ENCODE measurements around the gene B4GALNT3. TPM values are rescaled to one million over a fixed set of nuclear protein-coding genes. Genes with fewer than 3 reads are reported as not detected.

The B4GALNT3 gene
- total and polyA plus RNA-seq, 2 of the 13 experiments (the other 11 are each of a cell fraction or from before 2014, with no cell fraction given): 3.2 to 4.4 TPM

DNA sequence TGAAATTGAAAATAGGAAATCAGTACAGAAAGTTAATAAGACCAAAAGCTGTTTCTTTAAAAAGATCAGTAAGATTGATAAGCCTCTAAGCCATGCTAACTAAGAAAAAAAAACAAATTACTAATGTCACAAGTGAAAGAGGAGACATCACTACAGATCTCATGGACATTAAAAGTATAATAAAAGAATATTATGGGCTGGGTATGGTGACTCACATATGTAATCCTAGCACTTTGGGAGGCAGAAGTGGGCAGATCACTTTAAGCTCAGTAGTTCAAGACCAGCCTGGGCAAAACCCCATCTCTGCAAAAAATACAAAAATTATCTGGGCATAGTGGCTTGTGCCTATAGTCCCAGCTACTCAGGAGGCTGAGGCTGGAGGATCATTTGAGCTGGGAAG, 30.5 kb downstream of the B4GALNT3 start:
- Histone ChIP-seq H3K27ac (ENCODE audit: extremely low read length, insufficient read depth, low read length) (no peak overlapping the region), H2AFZ (ENCODE audit: low read length) (no peak overlapping the region), H3K4me1 (ENCODE audit: insufficient read depth, low read length) (no peaks in the 10 kb centered on the region), H3K9me3 (ENCODE audit: low read length) (no peaks in the 10 kb centered on the region), H3K36me3 (replicated peaks in 1 of 2; ENCODE audit: control insufficient read depth in 1 of 2, insufficient read depth in 2 of 2, low read length in 2 of 2) (no peaks in the 10 kb centered on the region), H3K9ac (ENCODE audit: insufficient read depth, low read depth, low read length) (no peak overlapping the region), H3K27me3 (ENCODE audit: control insufficient read depth in 1 of 2, insufficient read depth in 2 of 2, low read length in 2 of 2) (no peaks in the 10 kb centered on the region), H4K20me1 (ENCODE audit: insufficient read depth, low read length) (no peaks in the 10 kb centered on the region), H3K79me2 (ENCODE audit: insufficient read depth, low read length) (no peaks in the 10 kb centered on the region), H3K4me2 (ENCODE audit: low read depth, low read length) (no peak overlapping the region), H3K4me3 (replicated peaks in 1 of 3; ENCODE audit: insufficient read depth in 1 of 3, low read depth in 2 of 3, low read length in 3 of 3) (no peak overlapping the region)
- no TSS peak for BruUV-seq (replicated peaks)
- ATAC-seq: no peak
- DNase-seq (ENCODE audit: low spot score): no peak
- no peak for TF ChIP-seq NFIB (CRISPR knock-in tag; IDR thresholded peaks at IDR 0.05; ENCODE audit: borderline replicate concordance)
- no peak for TF ChIP-seq ZSCAN21 (CRISPR knock-in tag; IDR thresholded peaks at IDR 0.05; ENCODE audit: borderline replicate concordance)
- TF ChIP-seq ZNF235 (CRISPR knock-in tag; IDR thresholded peaks at IDR 0.05; ENCODE audit: borderline replicate concordance): no peak
- no peak for TF ChIP-seq PAX8 (CRISPR knock-in tag; IDR thresholded peaks at IDR 0.05; ENCODE audit: borderline replicate concordance)
- no peak for TF ChIP-seq GMEB1 (CRISPR knock-in tag; IDR thresholded peaks at IDR 0.05; ENCODE audit: borderline replicate concordance)
- no peak for TF ChIP-seq NR2F2 (IDR thresholded peaks at IDR 0.05; ENCODE audit: borderline replicate concordance, low read depth)
- no peak for TF ChIP-seq ZKSCAN5 (CRISPR knock-in tag; IDR thresholded peaks at IDR 0.05)
- TF ChIP-seq, protein P1, sequence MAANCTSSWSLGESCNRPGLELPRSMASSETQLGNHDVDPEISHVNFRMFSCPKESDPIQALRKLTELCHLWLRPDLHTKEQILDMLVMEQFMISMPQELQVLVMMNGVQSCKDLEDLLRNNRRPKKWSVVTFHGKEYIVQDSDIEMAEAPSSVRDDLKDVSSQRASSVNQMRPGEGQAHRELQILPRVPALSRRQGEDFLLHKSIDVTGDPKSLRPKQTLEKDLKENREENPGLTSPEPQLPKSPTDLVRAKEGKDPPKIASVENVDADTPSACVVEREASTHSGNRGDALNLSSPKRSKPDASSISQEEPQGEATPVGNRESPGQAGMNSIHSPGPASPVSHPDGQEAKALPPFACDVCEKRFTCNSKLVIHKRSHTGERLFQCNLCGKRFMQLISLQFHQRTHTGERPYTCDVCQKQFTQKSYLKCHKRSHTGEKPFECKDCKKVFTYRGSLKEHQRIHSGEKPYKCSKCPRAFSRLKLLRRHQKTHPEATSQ (CRISPR knock-in tag; IDR thresholded peaks at IDR 0.05; ENCODE audit: borderline replicate concordance): no peak
- no peak for TF ChIP-seq GPN1 (CRISPR knock-in tag; IDR thresholded peaks at IDR 0.05; ENCODE audit: borderline replicate concordance)
- no peak for TF ChIP-seq KDM4B (CRISPR knock-in tag; IDR thresholded peaks at IDR 0.05)
- TF ChIP-seq ZNF441 (CRISPR knock-in tag; IDR thresholded peaks at IDR 0.05; ENCODE audit: borderline replicate concordance): no peak
- TF ChIP-seq ARNT (IDR thresholded peaks at IDR 0.05): no peak
- TF ChIP-seq GATAD1 (CRISPR knock-in tag; IDR thresholded peaks at IDR 0.05): no peak
- no peak for TF ChIP-seq FOSL2 (CRISPR knock-in tag; IDR thresholded peaks at IDR 0.05)
- TF ChIP-seq RFXANK (CRISPR knock-in tag; IDR thresholded peaks at IDR 0.05): no peak
- no peak for TF ChIP-seq ZNF616 (CRISPR knock-in tag; IDR thresholded peaks at IDR 0.05; ENCODE audit: low read depth)
- TF ChIP-seq KLF12 (CRISPR knock-in tag; IDR thresholded peaks at IDR 0.05; ENCODE audit: borderline replicate concordance): no peak
- TF ChIP-seq ZNF446 (CRISPR knock-in tag; IDR thresholded peaks at IDR 0.05): no peak
- in situ Hi-C loops (cut with HindIII; ENCODE audit: extremely low pct_ligation_motif_present, low pct_unique_long_range_greater_than_20kb): no loop called here
- no peak for FAIRE-seq
- ChIA-PET POLR2A (no interaction called here), CTCF (ENCODE audit: low intra/inter-chr PET ratio, low total read pairs) (no interaction called here)
- intact Hi-C loops (cut with micrococcal nuclease; ENCODE audit: unreplicated experiment): no loop called here
